ENCODE data around the gene SLC22A8.

- TF ChIP-seq POLR2A (IDR thresholded peaks at IDR 0.05; ENCODE audit: low read depth, low read length) (no peak), CTCF (conservative IDR thresholded peaks at IDR 0.05; ENCODE audit: low read depth, low read length) (no peak), NFE2L2 (IDR thresholded peaks at IDR 0.05; ENCODE audit: low read depth, low read length) (no peak), BHLHE40 (IDR thresholded peaks at IDR 0.05; ENCODE audit: low read depth, low read length) (no peak)
These were observed 4.7 kb downstream of the SLC22A8 start for GRCh38 chr11:63010934-63011439.

Data from IMR-90 (cell line).